Pancreas (tissue), 10 donors: ENCODE data around the gene RETREG1. TPM values are rescaled to one million over a fixed set of nuclear protein-coding genes. Genes with fewer than 3 reads are reported as not detected.

Experiments used
- ATAC-seq, 4 donors: fragments of 200-7000 bp; cut with Tn5 transposase; one replicate each; pipeline versions ENCODE4 v1.8.0 to v1.9.1; 2020; ENCODE audit warnings: mild to moderate bottlenecking in 4 of 4, moderate library complexity in 4 of 4
- DNase-seq, 6 donors: peaks; one replicate each; pipeline ENCODE4 v3.0.0-alpha.2; 2020
- FAIRE-seq: peaks from 2 replicates; lab custom pipeline; 2012; peaks lifted over from hg19 to GRCh38; lab: Jason Lieb, UNC
- H3K27ac ChIP-seq, 4 donors: fragments of 200-600 bp; sonication (generic); 1 replicate in 3 of 4; 2 replicates in 1 of 4; pipeline versions ENCODE4 v1.5.0 to v1.8.0; 2020
- H3K27me3 ChIP-seq, 4 donors: fragments of 200-600 bp; one replicate each; pipeline ENCODE4 v1.8.0; 2021
- H3K36me3 ChIP-seq, 3 donors: fragments of 200-600 bp; sonication (generic) in 1 of 3; one replicate each; pipeline versions ENCODE4 v1.5.0 to v1.8.0; 2020 to 2021
- H3K4me1 ChIP-seq, 3 donors: fragments of 200-600 bp; one replicate each; pipeline ENCODE4 v1.8.0; 2021
- H3K4me3 ChIP-seq, 4 donors: fragments of 200-600 bp; sonication (generic) in 2 of 4; one replicate each; pipeline versions ENCODE4 v1.5.0 to v1.8.0; 2020 to 2021
- H3K9me3 ChIP-seq, 4 donors: fragments of 200-600 bp; one replicate each; pipeline ENCODE4 v1.8.0; 2021
- WGBS, 2 donors: extraction: QIAGEN DNeasy Blood & Tissue Kit; methylation state at CpG; one replicate each; pipeline ENCODE4 v1.1.7; 2013; 5-methylcytosine and 5-hydroxymethylcytosine counted together
- intact Hi-C, 3 donors: fragments of 100-400 bp; cut with DNase I; formaldehyde crosslinking; loops; one replicate each; pipeline versions ENCODE4 v1.11.1 to v1.14.2; 2022
- polyA plus RNA-seq, 2 donors: library from polyadenylated mRNA; stranded (reverse); fragments of 200-250 nt; gene quantifications; one replicate each; pipeline ENCODE4 v1.2.3, GENCODE V29; 2013
- total RNA-seq, 6 donors: library from RNA; stranded (reverse); fragmentation: NEBNext Ultra II Directional in 4 of 6; extraction: Animal tissue kit (Norgen Biotek cat#: 25700) in 4 of 6; gene quantifications; one replicate each; pipeline versions ENCODE4 v1.2.1 to v1.2.4, GENCODE V29; 2021 to 2023
- TF ChIP-seq, protein P1 (sequence below), 4 donors: fragments of 200-600 bp; sonication (generic) in 3 of 4; IDR thresholded peaks; one replicate each; pipeline versions ENCODE4 v1.5.0 to v1.8.0; 2021; ENCODE audit warnings: antibody characterized with exemption in 4 of 4
- donor health status: healthy with polysubstance abuse.
- donor health status: DM: no; HTN: no; CAD: no; lungs with moderate emphysema.
- donor health status: DM: no; HTN: no; CAD: no.
- donor health status: control.
- donor health status: control.
- donor health status: Bipolar disorder and iron deficiency.
- donor health status: DM: yes; HTN: yes; CAD: no.
- donor health status: DM: no; HTN: no; CAD: no.
- donor health status: DM: no; HTN: no; CAD: no.
- donor health status: DM: yes; HTN: yes; CAD: no.

The RETREG1 gene
- total and polyA plus RNA-seq, 8 donors, result 5.3 to 22.6 (median 15.5) TPM

DNA sequence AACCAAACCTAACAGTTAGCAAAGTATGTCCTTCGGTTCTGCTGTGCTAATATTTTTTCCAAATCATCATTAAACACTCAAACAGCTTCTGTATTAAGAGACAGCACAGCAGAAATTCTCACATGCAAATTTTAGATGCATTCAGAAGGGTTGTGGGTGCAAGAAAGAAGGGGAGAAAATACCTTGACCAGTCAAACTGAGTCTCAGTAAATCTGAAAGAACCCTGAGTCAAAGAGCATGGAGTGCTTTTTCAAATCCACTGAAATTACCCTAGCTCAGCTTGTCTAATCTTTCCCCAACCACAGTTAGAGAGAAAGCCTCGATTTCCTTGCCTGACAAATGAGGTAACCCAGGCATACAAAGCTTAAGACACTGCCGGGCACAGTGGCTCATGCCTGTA, 55.1 kb downstream of the RETREG1 start:
- H3K4me1 ChIP-seq, result no peaks in the 10 kb centered on the region
- no peaks in the 10 kb centered on the region for H3K9me3 ChIP-seq
- no peak overlapping the region for H3K4me3 ChIP-seq
- H3K27ac ChIP-seq, result no peak overlapping the region
- H3K36me3 ChIP-seq, result no peaks in the 10 kb centered on the region
- H3K27me3 ChIP-seq, result no peaks in the 10 kb centered on the region
- WGBS, 2 donors, result 83 to 88% methylated on average over 3 of the region's 3 CpGs
- ATAC-seq, result no peak
- TF ChIP-seq, protein P1, sequence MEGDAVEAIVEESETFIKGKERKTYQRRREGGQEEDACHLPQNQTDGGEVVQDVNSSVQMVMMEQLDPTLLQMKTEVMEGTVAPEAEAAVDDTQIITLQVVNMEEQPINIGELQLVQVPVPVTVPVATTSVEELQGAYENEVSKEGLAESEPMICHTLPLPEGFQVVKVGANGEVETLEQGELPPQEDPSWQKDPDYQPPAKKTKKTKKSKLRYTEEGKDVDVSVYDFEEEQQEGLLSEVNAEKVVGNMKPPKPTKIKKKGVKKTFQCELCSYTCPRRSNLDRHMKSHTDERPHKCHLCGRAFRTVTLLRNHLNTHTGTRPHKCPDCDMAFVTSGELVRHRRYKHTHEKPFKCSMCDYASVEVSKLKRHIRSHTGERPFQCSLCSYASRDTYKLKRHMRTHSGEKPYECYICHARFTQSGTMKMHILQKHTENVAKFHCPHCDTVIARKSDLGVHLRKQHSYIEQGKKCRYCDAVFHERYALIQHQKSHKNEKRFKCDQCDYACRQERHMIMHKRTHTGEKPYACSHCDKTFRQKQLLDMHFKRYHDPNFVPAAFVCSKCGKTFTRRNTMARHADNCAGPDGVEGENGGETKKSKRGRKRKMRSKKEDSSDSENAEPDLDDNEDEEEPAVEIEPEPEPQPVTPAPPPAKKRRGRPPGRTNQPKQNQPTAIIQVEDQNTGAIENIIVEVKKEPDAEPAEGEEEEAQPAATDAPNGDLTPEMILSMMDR (IDR thresholded peaks at IDR 0.05), result no peak
- DNase-seq, result no peak
- intact Hi-C loops, result no loop called here
- FAIRE-seq, result no peak

DNA sequence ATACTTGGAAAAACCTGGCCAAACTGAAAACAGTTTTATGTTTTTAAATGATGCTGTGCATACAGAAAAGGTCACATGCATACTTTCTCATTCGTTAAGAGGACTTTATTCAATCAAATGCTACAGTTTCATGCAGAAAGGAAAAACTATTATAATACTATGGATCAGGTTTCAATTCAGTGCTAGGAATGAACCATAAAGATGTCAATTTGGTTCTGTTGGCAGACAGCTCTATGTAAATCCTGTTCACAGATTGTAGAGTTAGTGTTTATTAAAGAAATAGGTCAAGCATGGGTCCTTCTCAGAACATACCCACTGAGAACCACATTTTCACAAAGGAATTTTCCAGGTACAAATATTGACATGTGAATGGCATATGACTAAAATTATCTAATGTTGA, 57.1 kb downstream of the RETREG1 start:
- ATAC-seq, result no peak
- no peak overlapping the region for H3K27ac ChIP-seq
- H3K36me3 ChIP-seq, result no peaks in the 10 kb centered on the region
- H3K27me3 ChIP-seq, result no peaks in the 10 kb centered on the region
- no peak for DNase-seq
- TF ChIP-seq, protein P1 (IDR thresholded peaks at IDR 0.05), result no peak
- H3K4me3 ChIP-seq, result no peak overlapping the region
- no peaks in the 10 kb centered on the region for H3K4me1 ChIP-seq
- WGBS, 2 donors, result 91 to 94% methylated on average over 1 of the region's 1 CpG
- FAIRE-seq, result no peak
- intact Hi-C loops, result no loop called here
- H3K9me3 ChIP-seq, result no peaks in the 10 kb centered on the region

- H3K27ac ChIP-seq, result no peak overlapping the region
- H3K36me3 ChIP-seq, result no peaks in the 10 kb centered on the region
- no peak overlapping the region for H3K4me3 ChIP-seq
- DNase-seq (no peak), ATAC-seq (no peak), FAIRE-seq (no peak)
- H3K9me3 ChIP-seq, result no peaks in the 10 kb centered on the region
- intact Hi-C loops, result no loop called here
- 91 to 94% methylated on average over 5 of the region's 5 CpGs for WGBS, 2 donors
- TF ChIP-seq, protein P1 (IDR thresholded peaks at IDR 0.05), result no peak
- no peaks in the 10 kb centered on the region for H3K4me1 ChIP-seq
- H3K27me3 ChIP-seq, result no peaks in the 10 kb centered on the region
Observed at GRCh38 chr5:16558984-16559629, 57.7 kb downstream of the RETREG1 start.

DNA sequence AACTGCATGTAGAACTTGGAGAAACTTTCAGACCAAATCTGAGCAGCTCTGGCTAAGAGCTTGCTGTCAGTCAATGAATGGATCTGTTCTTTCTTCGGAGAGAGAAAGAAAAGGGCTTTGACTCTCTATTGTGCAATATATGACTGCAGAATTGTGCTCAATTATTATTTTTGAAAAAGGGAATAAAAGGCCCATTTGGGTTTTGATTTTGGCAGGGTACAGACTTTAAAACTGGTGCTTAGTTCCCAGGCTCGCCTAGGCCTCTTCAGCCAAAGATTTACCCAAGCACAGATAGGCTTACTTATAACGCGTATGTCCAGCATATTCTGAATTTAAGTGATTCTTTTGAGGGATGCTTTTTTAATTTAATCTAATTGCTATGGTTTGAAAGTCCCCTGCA, 59.3 kb downstream of the RETREG1 start:
- no peak overlapping the region for H3K27ac ChIP-seq
- ATAC-seq (no peak), FAIRE-seq (no peak), DNase-seq (no peak)
- H3K36me3 ChIP-seq, result no peaks in the 10 kb centered on the region
- 89 to 91% methylated on average over 4 of the region's 4 CpGs for WGBS, 2 donors
- TF ChIP-seq, protein P1 (IDR thresholded peaks at IDR 0.05), result no peak
- no peak overlapping the region for H3K4me3 ChIP-seq
- no peaks in the 10 kb centered on the region for H3K9me3 ChIP-seq
- no peaks in the 10 kb centered on the region for H3K27me3 ChIP-seq
- intact Hi-C loops, result no loop called here
- peaks cover 0 to 2% (median 0%) of the 10 kb centered on the region in 3 donors for H3K4me1 ChIP-seq

GRCh38 chr5:16554110-16554509, 62.7 kb downstream of the RETREG1 start:
- 29 to 31% methylated on average over 8 of the region's 8 CpGs for WGBS, 2 donors

More at GRCh38 chr5:16554110-16554509, 62.7 kb downstream of the RETREG1 start:
- Histone ChIP-seq H3K4me1 (peaks cover 5 to 8% (median 6%) of the 10 kb centered on the region in 3 donors), H3K27ac (no peak overlapping the region), H3K36me3 (no peaks in the 10 kb centered on the region), H3K9me3 (no peaks in the 10 kb centered on the region), H3K27me3 (no peaks in the 10 kb centered on the region), H3K4me3 (no peak overlapping the region)
- ATAC-seq, result peak in 3 of 4 donors; percentile 50 to 53 (median 51)
- DNase-seq, result peak in 2 of 6 donors; percentile 31 to 59
- intact Hi-C loops, result no loop called here
- no peak for FAIRE-seq
- TF ChIP-seq, protein P1 (IDR thresholded peaks at IDR 0.05), result no peak
